ENCODE data around the gene CCDC88C.

The CCDC88C gene

GRCh38 chr14:91363776-91364523, 53.7 kb downstream of the CCDC88C start:
- DNase-seq = no peak

- no peak for DNase-seq
Measured at GRCh38 chr14:91361233-91361811, 56.3 kb downstream of the CCDC88C start.

- DNase-seq = no peak
Measured at GRCh38 chr14:91360490-91361232, 57.0 kb downstream of the CCDC88C start.

- no peak for DNase-seq
Measured at GRCh38 chr14:91358654-91359220, 58.9 kb downstream of the CCDC88C start.

GRCh38 chr14:91358025-91358319, 59.6 kb downstream of the CCDC88C start:
- no peak for DNase-seq

GRCh38 chr14:91357272-91358024, 60.2 kb downstream of the CCDC88C start:
- no peak for DNase-seq

GRCh38 chr14:91356181-91356763, 61.3 kb downstream of the CCDC88C start:
- no peak for DNase-seq

GRCh38 chr14:91354979-91355685, 62.5 kb downstream of the CCDC88C start:
- DNase-seq = peak; percentile 94

GRCh38 chr14:91354221-91354916, 63.3 kb downstream of the CCDC88C start:
- DNase-seq = no peak

GRCh38 chr14:91352728-91353692, 64.6 kb downstream of the CCDC88C start:
- no peak for DNase-seq

- DNase-seq = no peak
Measured at GRCh38 chr14:91352053-91352452, 65.6 kb downstream of the CCDC88C start.

- DNase-seq = no peak
Measured at GRCh38 chr14:91351512-91351862, 66.1 kb downstream of the CCDC88C start.

GRCh38 chr14:91350813-91351511, 66.7 kb downstream of the CCDC88C start:
- no peak for DNase-seq

- DNase-seq = no peak
Measured at GRCh38 chr14:91350483-91350812, 67.2 kb downstream of the CCDC88C start.

- DNase-seq = no peak
Measured at GRCh38 chr14:91349481-91350074, 68.0 kb downstream of the CCDC88C start.

GRCh38 chr14:91348845-91349465, 68.7 kb downstream of the CCDC88C start:
- DNase-seq = no peak

- no peak for DNase-seq
Measured at GRCh38 chr14:91346838-91347173, 70.8 kb downstream of the CCDC88C start.

- no peak for DNase-seq
Measured at GRCh38 chr14:91344096-91344495, 73.5 kb downstream of the CCDC88C start.

- no peak for DNase-seq
Measured at GRCh38 chr14:91343051-91343450, 74.6 kb downstream of the CCDC88C start.
